HEK293T (cell line): ENCODE data around the gene NDUFV3.

Source experiments
- CTCF ChIA-PET: fragments of 350-600 bp; formaldehyde crosslinking; extraction: SDS; loops from one replicate; lab custom pipeline; 2021; ENCODE audit warnings: antibody characterized with exemption, inconsistent platforms; lab: Yijun Ruan, JAX
- POLR2A ChIA-PET: fragments of 350-600 bp; formaldehyde crosslinking; extraction: SDS; loops from one replicate; lab custom pipeline; 2020; ENCODE audit warnings: antibody characterized with exemption, inconsistent platforms; lab: Yijun Ruan, JAX
- DNase-seq: peaks from one replicate; pipeline ENCODE4 v3.0.0; 2012; ENCODE audit warnings: mixed read lengths; ENCODE audit errors: extremely low spot score
- ARNT ChIP-seq: fragments of 450-650 bp; IDR thresholded peaks from 2 replicates; pipeline ENCODE4 v1.6.1; 2017; ENCODE audit warnings: mild to moderate bottlenecking
- BHLHE40 ChIP-seq: fragments of 450-650 bp; IDR thresholded peaks from 2 replicates; pipeline ENCODE4 v1.6.1; 2016; ENCODE audit warnings: mild to moderate bottlenecking, moderate library complexity, borderline replicate concordance
- CTBP1 ChIP-seq: fragments of 450-650 bp; IDR thresholded peaks from 2 replicates; pipeline ENCODE4 v1.6.1; 2016; ENCODE audit warnings: borderline replicate concordance
- ELF4 ChIP-seq: fragments of 450-650 bp; IDR thresholded peaks from 2 replicates; pipeline ENCODE4 v1.6.1; 2017; ENCODE audit warnings: antibody characterized with exemption
- FOXA1 ChIP-seq: fragments of 450-650 bp; IDR thresholded peaks from 2 replicates; pipeline ENCODE4 v1.6.1; 2016; ENCODE audit warnings: mild to moderate bottlenecking
- FOXK2 ChIP-seq: fragments of 450-650 bp; IDR thresholded peaks from 2 replicates; pipeline ENCODE4 v1.6.1; 2016; ENCODE audit warnings: mild to moderate bottlenecking
- FOXM1 ChIP-seq: fragments of 450-650 bp; IDR thresholded peaks from 2 replicates; pipeline ENCODE4 v1.6.1; 2017; ENCODE audit warnings: mild to moderate bottlenecking, borderline replicate concordance
- HDGF ChIP-seq: fragments of 450-650 bp; IDR thresholded peaks from 2 replicates; pipeline ENCODE4 v1.6.1; 2017; ENCODE audit warnings: antibody characterized with exemption, borderline replicate concordance
- L3MBTL2 ChIP-seq: fragments of 450-650 bp; conservative IDR thresholded peaks from 2 replicates; pipeline ENCODE4 v1.6.1; 2016; ENCODE audit warnings: mild to moderate bottlenecking
- LEF1 ChIP-seq: fragments of 450-650 bp; IDR thresholded peaks from 2 replicates; pipeline ENCODE4 v1.6.1; 2017; ENCODE audit warnings: mild to moderate bottlenecking, borderline replicate concordance
- NFRKB ChIP-seq: fragments of 450-650 bp; IDR thresholded peaks from 2 replicates; pipeline ENCODE4 v1.6.1; 2016; ENCODE audit warnings: mild to moderate bottlenecking, moderate library complexity
- PKNOX1 ChIP-seq: fragments of 450-650 bp; IDR thresholded peaks from 2 replicates; pipeline ENCODE4 v1.6.1; 2016
- SP1 ChIP-seq: fragments of 450-650 bp; IDR thresholded peaks from 2 replicates; pipeline ENCODE4 v1.6.1; 2017
- SUZ12 ChIP-seq: fragments of 450-650 bp; IDR thresholded peaks from 2 replicates; pipeline ENCODE4 v1.6.1; 2016; ENCODE audit warnings: mild to moderate bottlenecking
- TARDBP ChIP-seq: fragments of 450-650 bp; IDR thresholded peaks from 2 replicates; pipeline ENCODE4 v1.6.1; 2016
- ZNF384 ChIP-seq: fragments of 450-650 bp; IDR thresholded peaks from 2 replicates; pipeline ENCODE4 v1.6.1; 2016

Gene NDUFV3

GRCh38 chr21:42855171-42855936, 37.8 kb upstream of the NDUFV3 start:
- no peak for DNase-seq
- POLR2A ChIA-PET, result no interaction called here
- CTCF ChIA-PET, result no interaction called here
- no peak for TF ChIP-seq NFRKB
- TF ChIP-seq FOXM1, result no peak
- TF ChIP-seq PKNOX1, result no peak
- no peak for TF ChIP-seq TARDBP
- TF ChIP-seq HDGF, result no peak
- no peak for TF ChIP-seq LEF1
- no peak for TF ChIP-seq FOXK2
- no peak for TF ChIP-seq ARNT
- TF ChIP-seq BHLHE40, result no peak
- no peak for TF ChIP-seq ELF4
- no peak for TF ChIP-seq SP1
- no peak for TF ChIP-seq ZNF384

GRCh38 chr21:42855937-42856335, 37.2 kb upstream of the NDUFV3 start:
- TF ChIP-seq PKNOX1, result no peak
- TF ChIP-seq SP1, result no peak
- no peak for TF ChIP-seq ZNF384
- no peak for TF ChIP-seq FOXK2
- no peak for TF ChIP-seq L3MBTL2
- TF ChIP-seq LEF1, result no peak
- no peak for TF ChIP-seq FOXM1
- no peak for TF ChIP-seq TARDBP
- no peak for TF ChIP-seq HDGF
- no peak for TF ChIP-seq NFRKB
- DNase-seq, result no peak
- ChIA-PET POLR2A (no interaction called here), CTCF (no interaction called here)

GRCh38 chr21:42857216-42857615, 35.9 kb upstream of the NDUFV3 start:
- POLR2A ChIA-PET, result interaction anchor here (1.2 kb wide), 1 partner anchor 21 kb away, joined by 3 read pairs; no protein-coding TSS in a partner anchor
- CTCF ChIA-PET, result no interaction called here
- TF ChIP-seq FOXK2 (no peak), ZNF384 (no peak), HDGF (no peak), SUZ12 (no peak), PKNOX1 (no peak), CTBP1 (no peak), FOXA1 (no peak), TARDBP (no peak), ELF4 (no peak), LEF1 (no peak), BHLHE40 (no peak), L3MBTL2 (no peak), ARNT (no peak), NFRKB (no peak), FOXM1 (no peak)
- DNase-seq, result no peak

- DNase-seq, result no peak
- ChIA-PET POLR2A (interaction anchor here (1.2 kb wide), 1 partner anchor 20 kb away, joined by 3 read pairs; no protein-coding TSS in a partner anchor), CTCF (interaction anchor here (0.8 kb wide), 1 partner anchor 15 kb away, joined by 6 read pairs; no protein-coding TSS in a partner anchor)
- TF ChIP-seq BHLHE40, result no peak
- no peak for TF ChIP-seq FOXM1
- no peak for TF ChIP-seq SUZ12
- no peak for TF ChIP-seq ARNT
- TF ChIP-seq CTBP1, result no peak
- no peak for TF ChIP-seq PKNOX1
- TF ChIP-seq ZNF384, result no peak
- no peak for TF ChIP-seq SP1
- TF ChIP-seq ELF4, result no peak
- TF ChIP-seq FOXK2, result no peak
- TF ChIP-seq L3MBTL2, result no peak
- TF ChIP-seq LEF1, result no peak
- no peak for TF ChIP-seq TARDBP
- no peak for TF ChIP-seq NFRKB
- no peak for TF ChIP-seq HDGF
- TF ChIP-seq FOXA1, result no peak
Observed at GRCh38 chr21:42858185-42858847, 34.8 kb upstream of the NDUFV3 start.

GRCh38 chr21:42858957-42859890, 33.9 kb upstream of the NDUFV3 start:
- no peak for DNase-seq
- TF ChIP-seq FOXM1, result no peak
- no peak for TF ChIP-seq HDGF
- TF ChIP-seq L3MBTL2, result no peak
- no peak for TF ChIP-seq PKNOX1
- no peak for TF ChIP-seq LEF1
- TF ChIP-seq BHLHE40, result no peak
- CTCF ChIA-PET, result no interaction called here
- POLR2A ChIA-PET, result no interaction called here
